Transverse colon (tissue), 4 donors: ENCODE results near the gene AKAP13.

ENCODE experiments used
- EP300 ChIP-seq: sonication (generic); formaldehyde crosslinking; IDR thresholded peaks from one replicate; pipeline ENCODE4 v1.6.1; 2017; ENCODE audit warnings: antibody characterized with exemption, low read depth
- POLR2A ChIP-seq: fragments of 450-650 bp; IDR thresholded peaks from one replicate; pipeline ENCODE4 v1.6.1; 2016; ENCODE audit warnings: antibody characterized with exemption, mild to moderate bottlenecking, moderate library complexity
- POLR2AphosphoS5 ChIP-seq, 3 donors: sonication (generic); formaldehyde crosslinking; IDR thresholded peaks; one replicate each; pipeline ENCODE4 v1.6.1; 2016; ENCODE audit warnings: antibody characterized with exemption in 3 of 3
- TF ChIP-seq, protein P1 (sequence below), 5 experiments: fragments of 200-600 bp in 3 of 5; fragments of 450-650 bp in 2 of 5; sonication (generic) in 3 of 5; IDR thresholded peaks; 1 replicate in 2 of 5; 2 replicates in 3 of 5; pipeline ENCODE4 v1.5.1; 2016 to 2017; ENCODE audit warnings: antibody characterized with exemption in 5 of 5, inconsistent platforms in 3 of 5, mild to moderate bottlenecking in 2 of 5, moderate library complexity in 1 of 5

- TF ChIP-seq, protein P1, sequence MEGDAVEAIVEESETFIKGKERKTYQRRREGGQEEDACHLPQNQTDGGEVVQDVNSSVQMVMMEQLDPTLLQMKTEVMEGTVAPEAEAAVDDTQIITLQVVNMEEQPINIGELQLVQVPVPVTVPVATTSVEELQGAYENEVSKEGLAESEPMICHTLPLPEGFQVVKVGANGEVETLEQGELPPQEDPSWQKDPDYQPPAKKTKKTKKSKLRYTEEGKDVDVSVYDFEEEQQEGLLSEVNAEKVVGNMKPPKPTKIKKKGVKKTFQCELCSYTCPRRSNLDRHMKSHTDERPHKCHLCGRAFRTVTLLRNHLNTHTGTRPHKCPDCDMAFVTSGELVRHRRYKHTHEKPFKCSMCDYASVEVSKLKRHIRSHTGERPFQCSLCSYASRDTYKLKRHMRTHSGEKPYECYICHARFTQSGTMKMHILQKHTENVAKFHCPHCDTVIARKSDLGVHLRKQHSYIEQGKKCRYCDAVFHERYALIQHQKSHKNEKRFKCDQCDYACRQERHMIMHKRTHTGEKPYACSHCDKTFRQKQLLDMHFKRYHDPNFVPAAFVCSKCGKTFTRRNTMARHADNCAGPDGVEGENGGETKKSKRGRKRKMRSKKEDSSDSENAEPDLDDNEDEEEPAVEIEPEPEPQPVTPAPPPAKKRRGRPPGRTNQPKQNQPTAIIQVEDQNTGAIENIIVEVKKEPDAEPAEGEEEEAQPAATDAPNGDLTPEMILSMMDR (IDR thresholded peaks at IDR 0.05) = no peak
- TF ChIP-seq POLR2AphosphoS5 (IDR thresholded peaks at IDR 0.05) = no peak
- no peak for TF ChIP-seq EP300
- no peak for TF ChIP-seq POLR2A
Observed at GRCh38 chr15:85558848-85559247, 178.4 kb downstream of the AKAP13 start.
